IMR-90 (cell line): ENCODE results near the gene LGI4. TPM values are rescaled to one million over a fixed set of nuclear protein-coding genes. Genes with fewer than 3 reads are reported as not detected.

Experiments used
- ATAC-seq: fragments of 200-7000 bp; cut with Tn5 transposase; 2 replicates; pipeline ENCODE4 v1.9.1; 2020; ENCODE audit warnings: low read depth, mild to moderate bottlenecking, moderate library complexity
- BruUV-seq: library from RNA; stranded (reverse); fragments of 400-500 nt; replicated peaks from 2 replicates; lab custom pipeline; 2021; lab: Mats Ljungman, UMichigan
- CTCF ChIA-PET: fragments of 300-600 bp; formaldehyde crosslinking; extraction: SDS; loops from one replicate; lab custom pipeline; 2021; ENCODE audit warnings: antibody characterized with exemption; lab: Yijun Ruan, JAX
- POLR2A ChIA-PET: fragments of 300-600 bp; sonication (Branson Sonifier 250); formaldehyde crosslinking; loops from one replicate; lab custom pipeline; 2022; ENCODE audit warnings: antibody characterized with exemption; ENCODE audit not compliant: unreplicated experiment; lab: Charles Lee
- DNase-seq: peaks from one replicate; pipeline ENCODE4 v3.0.0; 2013
- H2AFZ ChIP-seq: replicated peaks from 2 replicates; pipeline ENCODE3; 2013; ENCODE audit warnings: low read length, mild to moderate bottlenecking; ENCODE audit not compliant: poor library complexity
- H2AK5ac ChIP-seq: 2 replicates; pipeline ENCODE4 v1.6.1; 2013; ENCODE audit warnings: low read depth, low read length, inconsistent platforms
- H2AK9ac ChIP-seq: replicated peaks from 2 replicates; pipeline ENCODE3; 2013; ENCODE audit warnings: mild to moderate bottlenecking, low read depth, low read length, moderate library complexity; ENCODE audit not compliant: poor library complexity
- H2BK120ac ChIP-seq: 2 replicates; pipeline ENCODE4 v1.6.1; 2013; ENCODE audit warnings: low read depth, low read length, inconsistent platforms
- H2BK15ac ChIP-seq: 3 replicates; pipeline ENCODE4 v1.6.1; 2013; ENCODE audit warnings: low read depth, low read length, inconsistent platforms
- H2BK20ac ChIP-seq: 2 replicates; pipeline ENCODE4 v1.6.1; 2013; ENCODE audit warnings: low read depth, mild to moderate bottlenecking, inconsistent platforms, low read length, moderate library complexity
- H2BK5ac ChIP-seq: 2 replicates; pipeline ENCODE4 v1.6.1; 2013; ENCODE audit warnings: mild to moderate bottlenecking, low read depth, low read length, inconsistent platforms; ENCODE audit not compliant: poor library complexity, severe bottlenecking
- H3K14ac ChIP-seq: replicated peaks from 2 replicates; pipeline ENCODE4 v1.6.1; 2013; ENCODE audit warnings: low read depth, low read length, inconsistent platforms
- H3K18ac ChIP-seq: 2 replicates; pipeline ENCODE4 v1.6.1; 2013; ENCODE audit warnings: low read depth, low read length, control low read depth
- H3K23ac ChIP-seq: 2 replicates; pipeline ENCODE4 v1.6.1; 2013; ENCODE audit warnings: low read depth, low read length, inconsistent platforms
- H3K27ac ChIP-seq: 2 replicates; pipeline ENCODE4 v1.5.1; 2013; ENCODE audit warnings: mild to moderate bottlenecking, control low read depth, low read length; ENCODE audit not compliant: insufficient read depth
- H3K27me3 ChIP-seq: 2 replicates; pipeline ENCODE4 v1.6.1; 2013; ENCODE audit warnings: low read length; ENCODE audit not compliant: control insufficient read depth, insufficient read depth
- H3K36me3 ChIP-seq: 2 replicates; pipeline ENCODE4 v1.6.1; 2013; ENCODE audit warnings: low read length, mixed read lengths; ENCODE audit not compliant: control insufficient read depth, insufficient read depth
- H3K4ac ChIP-seq: 2 replicates; pipeline ENCODE4 v1.6.1; 2013; ENCODE audit warnings: low read depth, low read length, inconsistent platforms
- H3K4me1 ChIP-seq: 2 replicates; pipeline ENCODE4 v1.6.1; 2013; ENCODE audit warnings: low read length, mixed read lengths; ENCODE audit not compliant: control insufficient read depth, insufficient read depth
- H3K4me2 ChIP-seq: 2 replicates; pipeline ENCODE4 v1.6.1; 2013; ENCODE audit warnings: low read depth, mild to moderate bottlenecking, control low read depth, low read length, moderate library complexity
- H3K4me3 ChIP-seq: 2 replicates; pipeline ENCODE4 v1.5.1; 2013; ENCODE audit warnings: low read depth, mild to moderate bottlenecking, control low read depth, low read length, moderate library complexity; ENCODE audit not compliant: insufficient read depth
- H3K56ac ChIP-seq: 2 replicates; pipeline ENCODE4 v1.6.1; 2013; ENCODE audit warnings: low read length, inconsistent platforms; ENCODE audit not compliant: insufficient read depth; ENCODE audit errors: extremely low read depth
- H3K79me1 ChIP-seq, 2 experiments: 2 replicates each; pipeline ENCODE4 v1.6.1; 2013; ENCODE audit warnings: low read length in 2 of 2, inconsistent platforms in 1 of 2, low read depth in 1 of 2
- H3K9ac ChIP-seq: 2 replicates; pipeline ENCODE4 v1.6.1; 2013; ENCODE audit warnings: low read depth, low read length, control low read depth
- H3K9me1 ChIP-seq: 2 replicates; pipeline ENCODE4 v1.6.1; 2013; ENCODE audit warnings: low read length, inconsistent platforms; ENCODE audit not compliant: insufficient read depth
- H3K9me3 ChIP-seq: 2 replicates; pipeline ENCODE4 v1.6.1; 2013; ENCODE audit warnings: low read length; ENCODE audit not compliant: control insufficient read depth, insufficient read depth
- H4K20me1 ChIP-seq: 2 replicates; pipeline ENCODE4 v1.6.1; 2013; ENCODE audit warnings: low read length, inconsistent platforms; ENCODE audit not compliant: insufficient read depth
- H4K5ac ChIP-seq: 2 replicates; pipeline ENCODE4 v1.6.1; 2013; ENCODE audit warnings: mild to moderate bottlenecking, low read depth, low read length, control low read depth
- H4K8ac ChIP-seq, 2 experiments: 2 replicates each; pipeline ENCODE4 v1.6.1; 2013; ENCODE audit warnings: low read depth in 2 of 2, low read length in 2 of 2, control low read depth in 1 of 2, inconsistent platforms in 1 of 2
- H4K91ac ChIP-seq: 2 replicates; pipeline ENCODE4 v1.6.1; 2013; ENCODE audit warnings: low read depth, low read length, inconsistent platforms; ENCODE audit not compliant: insufficient read depth
- CHD1 ChIP-seq: IDR thresholded peaks from 2 replicates; pipeline ENCODE4 v1.6.1; 2012; ENCODE audit warnings: low read depth, low read length, improper control_type of control experiment
- CTCF ChIP-seq: conservative IDR thresholded peaks from 2 replicates; pipeline ENCODE4 v1.5.1; 2012; ENCODE audit warnings: mild to moderate bottlenecking, low read depth, low read length, improper control_type of control experiment
- NFE2L2 ChIP-seq: fragments of 150-350 bp; IDR thresholded peaks from 2 replicates; pipeline ENCODE4 v1.6.1; 2016; ENCODE audit warnings: low read depth, mild to moderate bottlenecking, low read length
- POLR2A ChIP-seq: IDR thresholded peaks from 2 replicates; pipeline ENCODE4 v1.6.1; 2012; ENCODE audit warnings: mild to moderate bottlenecking, low read depth, low read length
- RAD21 ChIP-seq: IDR thresholded peaks from 2 replicates; pipeline ENCODE4 v1.6.1; 2012; ENCODE audit warnings: low read length, improper control_type of control experiment
- USF2 ChIP-seq: fragments of 150-350 bp; IDR thresholded peaks from 2 replicates; pipeline ENCODE4 v1.6.1; 2017; ENCODE audit warnings: mild to moderate bottlenecking, antibody characterized with exemption, low read length, low read depth
- WGBS, 2 experiments: methylation state at CpG; one replicate each; pipeline versions ENCODE4 v1.1.5 to v1.1.7; 2013; ENCODE audit warnings: missing lambda C conversion rate in 2 of 2; ENCODE audit not compliant: insufficient read length in 1 of 2; ENCODE audit errors: extremely low coverage in 2 of 2; 5-methylcytosine and 5-hydroxymethylcytosine counted together
- dilution Hi-C: fragments of 300-500 bp; cut with HindIII; formaldehyde crosslinking; loops from one replicate; pipeline ENCODE4 v1.14.3; 2018; ENCODE audit warnings: low sequenced_read_pairs; ENCODE audit not compliant: unreplicated experiment
- in situ Hi-C: fragments of 300-500 bp; cut with MboI; formaldehyde crosslinking; loops from 3 replicates; pipeline ENCODE4 v1.14.3; 2019; ENCODE audit warnings: low sequenced_read_pairs, inconsistent platforms, mixed read lengths
- intact Hi-C: fragments of 100-400 bp; cut with micrococcal nuclease; formaldehyde crosslinking; loops from 2 replicates; pipeline ENCODE4 v1.10.0; 2022
- polyA plus RNA-seq, 3 experiments: library from polyadenylated mRNA; depleted of rRNA; stranded (reverse); fragments of >200 nt; gene quantifications; 2 replicates each; pipeline ENCODE4 v1.2.3, GENCODE V29; 2012; ENCODE audit warnings: low replicate concordance in 1 of 3
- total RNA-seq: library from RNA; depleted of rRNA; stranded (reverse); fragments of >200 nt; gene quantifications from 2 replicates; pipeline ENCODE4 v1.2.3, GENCODE V29; 2012

Gene LGI4
- total and polyA plus RNA-seq, 2 of the 4 experiments (the other 2 are of a cell fraction), result 0.10 TPM; not detected in 1

GRCh38 chr19:35119091-35119490 is 15.8 kb downstream of the LGI4 start:
- no peak overlapping the region for H3K4me2 ChIP-seq
- H4K91ac ChIP-seq, result no peak overlapping the region
- H3K27ac ChIP-seq, result no peak overlapping the region
- in situ Hi-C loops, result no loop called here
- no peaks in the 10 kb centered on the region for H4K20me1 ChIP-seq
- H3K36me3 ChIP-seq, result no peaks in the 10 kb centered on the region
- dilution Hi-C loops, result no loop called here
- H2AFZ ChIP-seq, result no peak overlapping the region
- peaks cover 20% of the 10 kb centered on the region for H3K27me3 ChIP-seq
- no TSS peak for BruUV-seq
- no peak overlapping the region for H3K56ac ChIP-seq
- H3K4me1 ChIP-seq, result no peaks in the 10 kb centered on the region
- H3K79me1 ChIP-seq, result 0 out of 4 replicates have a peak, but pooled peaks cover 0 to 5% of the 10 kb centered on the region in 2 experiments
- 0 out of 2 replicates have a peak, but pooled peaks cover 2% of the 10 kb centered on the region for H3K9me1 ChIP-seq
- H3K18ac ChIP-seq, result no peak overlapping the region
- H2AK9ac ChIP-seq, result no peak overlapping the region
- ChIA-PET CTCF (no interaction called here), POLR2A (no interaction called here)
- H2BK5ac ChIP-seq, result no peak overlapping the region
- H2AK5ac ChIP-seq, result no peak overlapping the region
- TF ChIP-seq NFE2L2 (no peak), USF2 (no peak), CHD1 (no peak), CTCF (no peak), POLR2A (no peak), RAD21 (no peak)
- no peak for ATAC-seq
- H4K5ac ChIP-seq, result no peak overlapping the region
- no peak overlapping the region for H4K8ac ChIP-seq
- no peak overlapping the region for H3K9ac ChIP-seq
- H3K4me3 ChIP-seq, result no peak overlapping the region
- no peak overlapping the region for H2BK20ac ChIP-seq
- no peak overlapping the region for H3K23ac ChIP-seq
- no peak overlapping the region for H2BK120ac ChIP-seq
- no peak overlapping the region for H2BK15ac ChIP-seq
- intact Hi-C loops, result no loop called here
- H3K4ac ChIP-seq, result no peak overlapping the region
- DNase-seq, result no peak
- no peak overlapping the region for H3K14ac ChIP-seq
- H3K9me3 ChIP-seq, result no peaks in the 10 kb centered on the region
- WGBS, 2 experiments, result 72% methylated on average over 5 of the region's 14 CpGs; no CpG with 5 or more reads in 1 of the 2 experiments
